GM23338 (cell line): ENCODE measurements around the gene ADCYAP1. TPM values are rescaled to one million over a fixed set of nuclear protein-coding genes. Genes with fewer than 3 reads are reported as not detected.

ENCODE experiments used
- ATAC-seq: fragments of 200-7000 bp; cut with Tn5 transposase; 3 replicates; pipeline ENCODE4 v1.9.1; 2020
- DNase-seq: peaks from one replicate; pipeline ENCODE4 v3.0.0-alpha.2; 2015; ENCODE audit warnings: low spot score
- H2AFZ ChIP-seq: fragments of 200-600 bp; sonication (generic); 2 replicates; pipeline ENCODE4 v1.8.0; 2016; ENCODE audit warnings: antibody characterized with exemption, mild to moderate bottlenecking, moderate library complexity
- H3F3A ChIP-seq: fragments of 200-600 bp; sonication (generic); replicated peaks from 2 replicates; pipeline ENCODE4 v1.8.0; 2017; ENCODE audit warnings: antibody characterized with exemption, mixed run types, low read depth
- H3K27ac ChIP-seq: fragments of 200-600 bp; sonication (generic); 2 replicates; pipeline ENCODE4 v1.6.1; 2016; ENCODE audit warnings: low read depth
- H3K27me3 ChIP-seq: fragments of 200-600 bp; sonication (generic); 2 replicates; pipeline ENCODE4 v1.8.0; 2016; ENCODE audit warnings: mild to moderate bottlenecking, mixed run types, moderate library complexity; ENCODE audit not compliant: insufficient read depth
- H3K36me3 ChIP-seq: fragments of 200-600 bp; sonication (generic); 2 replicates; pipeline ENCODE4 v1.8.0; 2016; ENCODE audit warnings: mild to moderate bottlenecking; ENCODE audit not compliant: insufficient read depth
- H3K4me1 ChIP-seq: fragments of 200-600 bp; sonication (generic); 2 replicates; pipeline ENCODE4 v1.8.0; 2016; ENCODE audit warnings: mild to moderate bottlenecking, moderate library complexity; ENCODE audit not compliant: insufficient read depth
- H3K4me2 ChIP-seq: fragments of 200-600 bp; sonication (generic); 2 replicates; pipeline ENCODE4 v1.7.1; 2017; ENCODE audit warnings: mixed run types
- H3K4me3 ChIP-seq: fragments of 200-600 bp; sonication (generic); 2 replicates; pipeline ENCODE4 v1.6.1; 2016; ENCODE audit warnings: mixed run types
- H3K79me2 ChIP-seq: fragments of 200-600 bp; sonication (generic); replicated peaks from 2 replicates; pipeline ENCODE4 v1.8.0; 2017; ENCODE audit warnings: mild to moderate bottlenecking; ENCODE audit not compliant: insufficient read depth
- H3K9me2 ChIP-seq: fragments of 200-600 bp; sonication (generic); 2 replicates; pipeline ENCODE4 v1.8.0; 2017; ENCODE audit not compliant: insufficient read depth
- H4K20me1 ChIP-seq: fragments of 200-600 bp; sonication (generic); replicated peaks from 2 replicates; pipeline ENCODE4 v1.8.0; 2017; ENCODE audit warnings: mild to moderate bottlenecking; ENCODE audit not compliant: insufficient read depth
- H3K27ac Mint-ChIP-seq: 2 replicates; pipeline ENCODE4 v1.8.0; 2020; ENCODE audit warnings: inconsistent platforms, mild to moderate bottlenecking, moderate library complexity, mixed read lengths
- H3K27me3 Mint-ChIP-seq: 3 replicates; pipeline ENCODE4 v1.8.0; 2022; ENCODE audit warnings: low read depth, mild to moderate bottlenecking, moderate library complexity, mixed read lengths, inconsistent platforms; ENCODE audit not compliant: insufficient read depth, poor library complexity
- H3K36me3 Mint-ChIP-seq: 3 replicates; pipeline ENCODE4 v1.8.0; 2021; ENCODE audit warnings: low read depth, mild to moderate bottlenecking, inconsistent platforms, moderate library complexity, mixed read lengths
- H3K4me1 Mint-ChIP-seq: 3 replicates; pipeline ENCODE4 v1.8.0; 2020; ENCODE audit warnings: mild to moderate bottlenecking, inconsistent platforms, mixed read lengths
- H3K4me3 Mint-ChIP-seq: 3 replicates; pipeline ENCODE4 v1.8.0; 2021; ENCODE audit warnings: moderate library complexity, mild to moderate bottlenecking, inconsistent platforms, mixed read lengths
- H3K9me3 Mint-ChIP-seq: 3 replicates; pipeline ENCODE4 v1.8.0; 2020; ENCODE audit warnings: moderate library complexity, mild to moderate bottlenecking, inconsistent platforms, mixed read lengths
- CREB1 ChIP-seq: fragments of 250-450 bp; sonication (Bioruptor Pico); IDR thresholded peaks from 2 replicates; pipeline ENCODE4 v1.5.0; 2020; ENCODE audit warnings: low read depth, mild to moderate bottlenecking, moderate library complexity
- CTCF ChIP-seq, 2 experiments: fragments of 200-600 bp in 1 of 2; sonication (generic) in 1 of 2; conservative IDR thresholded peaks; 2 replicates each; pipeline versions ENCODE4 v1.5.1 to v1.6.1; 2016 to 2017; ENCODE audit warnings: antibody characterized with exemption in 2 of 2, low read depth in 2 of 2, mild to moderate bottlenecking in 2 of 2, moderate library complexity in 1 of 2
- ETS1 ChIP-seq: IDR thresholded peaks from 2 replicates; pipeline ENCODE4 v1.6.1; 2016; ENCODE audit warnings: antibody characterized with exemption
- EZH2 ChIP-seq: fragments of 200-600 bp; sonication (generic); IDR thresholded peaks from one replicate; pipeline ENCODE4 v1.8.0; 2017; ENCODE audit warnings: antibody characterized with exemption, mild to moderate bottlenecking, low read depth; ENCODE audit not compliant: unreplicated experiment
- EZH2phosphoT487 ChIP-seq: fragments of 200-600 bp; sonication (generic); IDR thresholded peaks from one replicate; pipeline ENCODE4 v1.8.1; 2018; ENCODE audit warnings: antibody characterized with exemption; ENCODE audit not compliant: unreplicated experiment
- JUNB ChIP-seq: IDR thresholded peaks from one replicate; pipeline ENCODE4 v1.6.1; 2016; ENCODE audit warnings: antibody characterized with exemption; ENCODE audit not compliant: unreplicated experiment
- NANOG ChIP-seq: IDR thresholded peaks from 2 replicates; pipeline ENCODE4 v1.6.1; 2016; ENCODE audit warnings: antibody characterized with exemption, borderline replicate concordance
- POLR2AphosphoS5 ChIP-seq: IDR thresholded peaks from 2 replicates; pipeline ENCODE4 v1.6.1; 2016; ENCODE audit warnings: antibody characterized with exemption, low read depth
- REST ChIP-seq: IDR thresholded peaks from one replicate; pipeline ENCODE4 v1.6.1; 2018; ENCODE audit warnings: antibody characterized with exemption; ENCODE audit not compliant: unreplicated experiment
- STAT1 ChIP-seq: IDR thresholded peaks from one replicate; pipeline ENCODE4 v1.6.1; 2016; ENCODE audit warnings: antibody characterized with exemption; ENCODE audit not compliant: unreplicated experiment
- ZNF114 ChIP-seq: fragments of 250-450 bp; sonication (Bioruptor Pico); IDR thresholded peaks from 2 replicates; pipeline ENCODE4 v1.5.0; 2020; ENCODE audit warnings: mild to moderate bottlenecking, moderate library complexity
- ZNF331 ChIP-seq: fragments of 250-450 bp; sonication (Bioruptor Pico); IDR thresholded peaks from 2 replicates; pipeline ENCODE4 v1.5.0; 2020; ENCODE audit warnings: low read depth, mild to moderate bottlenecking, moderate library complexity
- ZNF462 ChIP-seq: fragments of 250-450 bp; sonication (Bioruptor Pico); IDR thresholded peaks from 2 replicates; pipeline ENCODE4 v1.5.0; 2020; ENCODE audit warnings: mild to moderate bottlenecking, moderate library complexity
- polyA plus RNA-seq: library from polyadenylated mRNA; unstranded; fragments of >200 nt; fragmentation: Nextera tagmentation; extraction: Ambion mirVana; gene quantifications from 2 replicates; pipeline ENCODE4 v1.2.1, GENCODE V29; 2016
- total RNA-seq: library from RNA; depleted of rRNA; stranded (reverse); fragments of >200 nt; shearing (Covaris generic); gene quantifications from 2 replicates; pipeline ENCODE4 v1.2.3, GENCODE V29; 2014

Gene ADCYAP1
- total and polyA plus RNA-seq, 2 experiments from 2014 or later, result not detected

- H2AFZ ChIP-seq, result peak overlapping the region; percentile 38; the same call in 1 of the 2 replicates
- H3K27me3 ChIP-seq, result no peaks in the 10 kb centered on the region
- 0 out of 2 replicates have a peak, but pooled peaks cover 2% of the 10 kb centered on the region for H3K9me2 ChIP-seq
- no peak overlapping the region for H3K4me3 ChIP-seq
- H3K79me2 ChIP-seq, result no peaks in the 10 kb centered on the region
- H3K36me3 ChIP-seq, result no peaks in the 10 kb centered on the region
- Mint-ChIP-seq H3K27me3 (no peaks in the 10 kb centered on the region), H3K36me3 (no peaks in the 10 kb centered on the region), H3K9me3 (no peaks in the 10 kb centered on the region), H3K27ac (no peak overlapping the region), H3K4me1 (no peaks in the 10 kb centered on the region), H3K4me3 (no peak overlapping the region)
- H3K27ac ChIP-seq, result no peak overlapping the region
- no peaks in the 10 kb centered on the region for H3F3A ChIP-seq
- TF ChIP-seq CTCF (conservative IDR thresholded peaks at IDR 0.05; ENCODE audit: low read depth in 2 of 2) (no peak), JUNB (no peak), CREB1 (CRISPR knock-in tag) (no peak), POLR2AphosphoS5 (no peak), NANOG (no peak), REST (no peak), ZNF114 (no peak), EZH2phosphoT487 (no peak), EZH2 (no peak), ZNF462 (no peak), ETS1 (no peak), STAT1 (no peak), ZNF331 (CRISPR knock-in tag) (no peak)
- DNase-seq (no peak), ATAC-seq (no peak)
- H3K4me1 ChIP-seq, result no peaks in the 10 kb centered on the region
- no peaks in the 10 kb centered on the region for H4K20me1 ChIP-seq
- no peak overlapping the region for H3K4me2 ChIP-seq
Measured at GRCh38 chr18:892316-892715, 12.4 kb upstream of the ADCYAP1 start.
